Left ventricle myocardium inferior (tissue), 1 donor: ENCODE data around the gene REXO4. TPM values are rescaled to one million over a fixed set of nuclear protein-coding genes. Genes with fewer than 3 reads are reported as not detected.

Source experiments
- DNase-seq: peaks from one replicate; pipeline ENCODE4 v3.0.0-alpha.2; 2020
- H3K27ac ChIP-seq: fragments of 200-600 bp; replicated peaks from 2 replicates; pipeline ENCODE4 v1.8.0; 2021
- H3K27me3 ChIP-seq: fragments of 200-600 bp; 2 replicates; pipeline ENCODE4 v1.8.0; 2021; ENCODE audit warnings: low read depth
- H3K36me3 ChIP-seq: fragments of 200-600 bp; 2 replicates; pipeline ENCODE4 v1.8.0; 2021
- H3K4me1 ChIP-seq: fragments of 200-600 bp; 2 replicates; pipeline ENCODE4 v1.8.0; 2021
- H3K4me3 ChIP-seq: fragments of 200-600 bp; 2 replicates; pipeline ENCODE4 v1.8.0; 2021; ENCODE audit warnings: mild to moderate bottlenecking, moderate library complexity
- H3K9me3 ChIP-seq: fragments of 200-600 bp; replicated peaks from 2 replicates; pipeline ENCODE4 v1.8.0; 2021
- intact Hi-C: fragments of 100-400 bp; cut with micrococcal nuclease; formaldehyde crosslinking; loops from one replicate; pipeline ENCODE4 v1.11.0; 2022
- total RNA-seq: library from RNA; stranded (reverse); fragmentation: NEBNext Ultra II Directional; extraction: Animal tissue kit (Norgen Biotek cat#: 25700); gene quantifications from one replicate; pipeline ENCODE4 v1.2.1, GENCODE V29; 2021
- TF ChIP-seq, protein P1 (sequence below): fragments of 200-600 bp; IDR thresholded peaks from 2 replicates; pipeline ENCODE4 v1.8.0; 2021; ENCODE audit warnings: antibody characterized with exemption, mild to moderate bottlenecking, borderline replicate concordance
- donor health status: DM: no; HTN: yes; CAD: no; lungs with severe emphysema.

The REXO4 gene
- total RNA-seq, 1 donor from 2014 or later, result 16.5 TPM

DNA sequence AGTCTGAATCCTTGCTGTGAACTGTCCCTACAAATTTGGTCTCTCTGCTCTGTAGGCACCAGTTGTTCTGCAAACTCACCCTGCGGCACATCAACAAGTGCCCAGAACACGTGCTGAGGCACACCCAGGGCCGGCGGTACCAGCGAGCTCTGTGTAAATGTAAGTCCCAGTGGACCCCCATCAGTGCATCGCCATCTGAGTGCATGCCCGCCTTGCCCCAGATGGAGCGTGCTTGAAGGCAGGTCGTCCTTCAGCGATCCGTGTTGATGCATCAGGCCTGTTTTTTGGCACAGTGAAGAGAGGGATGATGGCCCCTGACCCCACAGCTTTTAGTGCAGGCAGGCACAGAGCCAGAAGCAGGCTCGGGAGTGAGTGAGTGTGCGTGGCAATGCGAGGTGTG, 60.2 kb downstream of the REXO4 start:
- H3K4me1 ChIP-seq, result peaks cover 49% of the 10 kb centered on the region
- intact Hi-C loops, result no loop called here

DNA sequence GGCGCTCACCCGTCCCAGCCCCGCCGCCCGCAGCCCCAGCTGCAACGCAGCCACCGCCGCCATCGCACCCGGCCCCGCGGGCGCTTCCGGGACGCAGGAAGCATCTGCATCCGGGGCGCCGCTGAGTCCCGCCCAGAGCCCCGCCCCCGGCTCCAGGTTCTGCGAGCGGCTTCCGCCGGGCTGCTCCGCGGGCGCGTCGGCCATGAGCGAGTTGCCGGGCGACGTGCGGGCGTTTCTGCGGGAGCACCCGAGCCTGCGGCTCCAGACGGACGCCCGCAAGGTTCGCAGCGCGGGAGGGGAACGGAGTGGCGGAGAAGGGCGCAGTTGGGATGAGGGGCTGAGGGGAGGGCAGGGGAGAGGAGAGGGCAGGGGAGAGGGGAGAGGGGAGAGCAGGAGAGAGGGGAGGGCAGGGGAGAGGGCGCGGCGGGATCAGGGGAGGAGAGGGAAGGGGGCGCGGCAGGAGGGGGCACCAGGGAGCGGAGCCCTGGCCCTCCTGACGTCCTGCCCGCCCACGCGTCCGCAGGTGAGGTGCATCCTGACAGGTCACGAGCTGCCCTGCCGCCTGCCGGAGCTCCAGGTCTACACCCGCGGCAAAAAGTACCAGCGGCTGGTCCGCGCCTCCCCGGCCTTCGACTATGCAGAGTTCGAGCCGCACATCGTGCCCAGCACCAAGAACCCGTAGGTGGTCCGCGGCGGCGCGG, 61.3 kb downstream of the REXO4 start, which contains the start of the genes SURF1 and SURF2:
Gene SURF1, minus strand, starts transcription at position 97 of the 701 bp plus-strand sequence. Its CDS starts 34 bp downstream, at position 63.
Gene SURF2, plus strand, starts transcription at position 160 of the 701 bp plus-strand sequence. Its CDS starts 43 bp downstream, at position 203.
- TF ChIP-seq, protein P1, sequence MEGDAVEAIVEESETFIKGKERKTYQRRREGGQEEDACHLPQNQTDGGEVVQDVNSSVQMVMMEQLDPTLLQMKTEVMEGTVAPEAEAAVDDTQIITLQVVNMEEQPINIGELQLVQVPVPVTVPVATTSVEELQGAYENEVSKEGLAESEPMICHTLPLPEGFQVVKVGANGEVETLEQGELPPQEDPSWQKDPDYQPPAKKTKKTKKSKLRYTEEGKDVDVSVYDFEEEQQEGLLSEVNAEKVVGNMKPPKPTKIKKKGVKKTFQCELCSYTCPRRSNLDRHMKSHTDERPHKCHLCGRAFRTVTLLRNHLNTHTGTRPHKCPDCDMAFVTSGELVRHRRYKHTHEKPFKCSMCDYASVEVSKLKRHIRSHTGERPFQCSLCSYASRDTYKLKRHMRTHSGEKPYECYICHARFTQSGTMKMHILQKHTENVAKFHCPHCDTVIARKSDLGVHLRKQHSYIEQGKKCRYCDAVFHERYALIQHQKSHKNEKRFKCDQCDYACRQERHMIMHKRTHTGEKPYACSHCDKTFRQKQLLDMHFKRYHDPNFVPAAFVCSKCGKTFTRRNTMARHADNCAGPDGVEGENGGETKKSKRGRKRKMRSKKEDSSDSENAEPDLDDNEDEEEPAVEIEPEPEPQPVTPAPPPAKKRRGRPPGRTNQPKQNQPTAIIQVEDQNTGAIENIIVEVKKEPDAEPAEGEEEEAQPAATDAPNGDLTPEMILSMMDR, result no peak
- DNase-seq, result peak; percentile 91
- intact Hi-C loops, result no loop called here
- Histone ChIP-seq H3K9me3 (no peaks in the 10 kb centered on the region), H3K36me3 (peaks cover 44% of the 10 kb centered on the region), H3K4me1 (peaks cover 49% of the 10 kb centered on the region), H3K27me3 (no peaks in the 10 kb centered on the region), H3K4me3 (peak within 1 kb of the TSS; percentile 91), H3K27ac (peak within 1 kb of the TSS; percentile 87)

More for the DNA sequence above, 60.2 kb downstream of the REXO4 start:
- Histone ChIP-seq H3K27me3 (no peaks in the 10 kb centered on the region), H3K36me3 (peaks cover 44% of the 10 kb centered on the region), H3K9me3 (no peaks in the 10 kb centered on the region), H3K4me3 (peak overlapping the region; percentile 91), H3K27ac (no peak overlapping the region)
- TF ChIP-seq, protein P1, result no peak
- DNase-seq, result no peak

Other genes starting within 250 kb of the REXO4 start
- gene OBP2B, start 208.8 kb downstream of the REXO4 start, total RNA-seq, result not detected
- gene ABO, start 142.8 kb downstream of the REXO4 start, total RNA-seq, result 2.3 TPM
- gene SURF6, start 81.8 kb downstream of the REXO4 start, total RNA-seq, result 11.6 TPM
- 18.4 TPM for gene MED22, start 69.9 kb downstream of the REXO4 start, total RNA-seq
- 859 TPM for gene RPL7A, start 69.8 kb downstream of the REXO4 start, total RNA-seq
- gene SURF1, start 61.5 kb downstream of the REXO4 start, total RNA-seq, result 60.7 TPM
- 17.4 TPM for gene SURF2, start 61.5 kb downstream of the REXO4 start, total RNA-seq
- 61.9 TPM for gene SURF4, start 42.0 kb downstream of the REXO4 start, total RNA-seq
- not detected for gene STKLD1, start 41.6 kb downstream of the REXO4 start, total RNA-seq
- gene ADAMTS13, start 4.4 kb upstream of the REXO4 start, total RNA-seq, result 3.1 TPM
- gene CACFD1, start 42.0 kb upstream of the REXO4 start, total RNA-seq, result 11.5 TPM
- 2.0 TPM for gene SLC2A6, start 61.1 kb upstream of the REXO4 start, total RNA-seq
- not detected for gene MYMK, start 106.9 kb upstream of the REXO4 start, total RNA-seq
- 6.0 TPM for gene ADAMTSL2, start 116.7 kb upstream of the REXO4 start, total RNA-seq
- gene FAM163B, start 191.4 kb upstream of the REXO4 start, total RNA-seq, result not detected
- gene DBH, start 218.4 kb upstream of the REXO4 start, total RNA-seq, result not detected